Peyer's patch (tissue), 4 donors: Measurements from ENCODE around the gene ADGRD1. TPM values are rescaled to one million over a fixed set of nuclear protein-coding genes. Genes with fewer than 3 reads are reported as not detected.

Source experiments
- DNase-seq, 3 donors: peaks; one replicate each; pipeline ENCODE4 v3.0.0-alpha.2; 2017 to 2019
- H3K27ac ChIP-seq, 4 donors: fragments of 200-600 bp; sonication (generic); one replicate each; pipeline ENCODE4 v1.5.1; 2016 to 2019
- H3K27me3 ChIP-seq, 2 donors: fragments of 200-600 bp; sonication (generic); one replicate each; pipeline ENCODE4 v1.5.1; 2019
- H3K36me3 ChIP-seq, 3 donors: fragments of 200-600 bp; sonication (generic); one replicate each; pipeline ENCODE4 v1.5.1; 2016 to 2019
- H3K4me1 ChIP-seq, 4 donors: fragments of 200-600 bp; sonication (generic); one replicate each; pipeline ENCODE4 v1.5.1; 2016 to 2019
- H3K4me3 ChIP-seq, 4 donors: fragments of 200-600 bp; sonication (generic); 1 replicate in 3 of 4; 2 replicates in 1 of 4; pipeline ENCODE4 v1.5.1; 2016 to 2019; ENCODE audit warnings: mild to moderate bottlenecking in 1 of 4
- H3K9me3 ChIP-seq, 4 donors: fragments of 200-600 bp; sonication (generic); one replicate each; pipeline ENCODE4 v1.5.1; 2016 to 2019; ENCODE audit warnings: mild to moderate bottlenecking in 1 of 4
- CTCF ChIP-seq, 6 experiments: fragments of 450-650 bp in 4 of 6; fragments of 200-600 bp in 2 of 6; sonication (generic) in 1 of 6; IDR thresholded peaks; one replicate each; pipeline ENCODE4 v1.5.1; 2017 to 2019; ENCODE audit warnings: antibody characterized with exemption in 6 of 6, mild to moderate bottlenecking in 3 of 6, moderate library complexity in 1 of 6
- POLR2A ChIP-seq, 2 donors: fragments of 450-650 bp; IDR thresholded peaks; one replicate each; pipeline ENCODE4 v1.5.1; 2017; ENCODE audit warnings: antibody characterized with exemption in 2 of 2, mild to moderate bottlenecking in 2 of 2, moderate library complexity in 2 of 2
- total RNA-seq, 4 donors: library from RNA; depleted of rRNA; stranded (reverse); fragments of >200 nt; gene quantifications; one replicate each; pipeline ENCODE4 v1.1.0, GENCODE V29; 2016

Gene ADGRD1
- total RNA-seq, 4 donors from 2014 or later, result 7.0 to 42.9 (median 27.9) TPM

GRCh38 chr12:131072451-131073230, 118.9 kb downstream of the ADGRD1 start:
- no peaks in the 10 kb centered on the region for H3K27me3 ChIP-seq
- no peak for TF ChIP-seq POLR2A (IDR thresholded peaks at IDR 0.05)
- TF ChIP-seq CTCF (IDR thresholded peaks at IDR 0.05), result no peak
- no peak overlapping the region for H3K27ac ChIP-seq
- no peak overlapping the region for H3K4me3 ChIP-seq
- no peaks in the 10 kb centered on the region for H3K36me3 ChIP-seq
- no peaks in the 10 kb centered on the region for H3K9me3 ChIP-seq
- H3K4me1 ChIP-seq, result peaks cover 0 to 6% (median 0%) of the 10 kb centered on the region in 4 donors
- DNase-seq, result no peak

GRCh38 chr12:131074221-131075083, 120.7 kb downstream of the ADGRD1 start:
- H3K9me3 ChIP-seq, result no peaks in the 10 kb centered on the region
- no peaks in the 10 kb centered on the region for H3K4me1 ChIP-seq
- no peaks in the 10 kb centered on the region for H3K36me3 ChIP-seq
- H3K4me3 ChIP-seq, result no peak overlapping the region
- H3K27ac ChIP-seq, result no peak overlapping the region
- H3K27me3 ChIP-seq, result no peaks in the 10 kb centered on the region
- no peak for TF ChIP-seq CTCF (IDR thresholded peaks at IDR 0.05)
- TF ChIP-seq POLR2A (IDR thresholded peaks at IDR 0.05), result no peak
- DNase-seq, result no peak

- Histone ChIP-seq H3K36me3 (no peaks in the 10 kb centered on the region), H3K27me3 (no peaks in the 10 kb centered on the region)
Observed at GRCh38 chr12:131075194-131075593, 121.5 kb downstream of the ADGRD1 start.

GRCh38 chr12:131075611-131076010, 121.9 kb downstream of the ADGRD1 start:
- Histone ChIP-seq H3K27me3 (no peaks in the 10 kb centered on the region), H3K4me1 (no peaks in the 10 kb centered on the region), H3K27ac (no peak overlapping the region), H3K9me3 (no peaks in the 10 kb centered on the region), H3K4me3 (no peak overlapping the region), H3K36me3 (no peaks in the 10 kb centered on the region)
- DNase-seq, result no peak
- TF ChIP-seq POLR2A (IDR thresholded peaks at IDR 0.05) (no peak), CTCF (IDR thresholded peaks at IDR 0.05) (no peak)

More at GRCh38 chr12:131075194-131075593, 121.5 kb downstream of the ADGRD1 start:
- no peak for TF ChIP-seq POLR2A (IDR thresholded peaks at IDR 0.05)
- no peak for TF ChIP-seq CTCF (IDR thresholded peaks at IDR 0.05)
- Histone ChIP-seq H3K4me1 (no peaks in the 10 kb centered on the region), H3K9me3 (no peaks in the 10 kb centered on the region), H3K27ac (no peak overlapping the region), H3K4me3 (no peak overlapping the region)
- no peak for DNase-seq

GRCh38 chr12:131076296-131076695, 122.6 kb downstream of the ADGRD1 start:
- no peak overlapping the region for H3K27ac ChIP-seq
- TF ChIP-seq CTCF (IDR thresholded peaks at IDR 0.05) (no peak), POLR2A (IDR thresholded peaks at IDR 0.05) (no peak)
- no peaks in the 10 kb centered on the region for H3K9me3 ChIP-seq
- H3K4me3 ChIP-seq, result no peak overlapping the region
- H3K36me3 ChIP-seq, result no peaks in the 10 kb centered on the region
- H3K4me1 ChIP-seq, result no peaks in the 10 kb centered on the region
- DNase-seq, result no peak
- H3K27me3 ChIP-seq, result no peaks in the 10 kb centered on the region
